ENCODE results near the gene NGF.
"Not testable (repeated sequence)": the region's sequence is repeated elsewhere in the genome, so short reads cannot be mapped to it uniquely, and the experiment has no call there.

The NGF gene

GRCh38 chr1:115337633-115338456 lies at the start of gene NGF:
Gene NGF, minus strand, starts transcription at chr1:115338249. Its CDS starts 51,454 bp downstream, at chr1:115286795.
- no peak for DNase-seq (ENCODE audit: low read depth)

GRCh38 chr1:115383455-115383854 lies 45.4 kb upstream of the NGF start:
- not testable (repeated sequence) for DNase-seq (ENCODE audit: low read depth)

GRCh38 chr1:115379943-115380342 lies 41.9 kb upstream of the NGF start:
- no peak for DNase-seq (ENCODE audit: low read depth)

GRCh38 chr1:115377411-115377810 lies 39.4 kb upstream of the NGF start:
- no peak for DNase-seq (ENCODE audit: low read depth)

- DNase-seq (ENCODE audit: low read depth) = no peak
Measured at GRCh38 chr1:115374598-115374997, 36.5 kb upstream of the NGF start.

GRCh38 chr1:115373305-115373704 lies 35.3 kb upstream of the NGF start:
- DNase-seq (ENCODE audit: low read depth) = no peak

GRCh38 chr1:115365738-115366137 lies 27.7 kb upstream of the NGF start:
- no peak for DNase-seq (ENCODE audit: low read depth)

- DNase-seq (ENCODE audit: low read depth) = no peak
Measured at GRCh38 chr1:115364780-115365155, 26.7 kb upstream of the NGF start.

- no peak for DNase-seq (ENCODE audit: low read depth)
Measured at GRCh38 chr1:115364046-115364779, 26.2 kb upstream of the NGF start.

GRCh38 chr1:115363171-115363570 lies 25.1 kb upstream of the NGF start:
- DNase-seq (ENCODE audit: low read depth) = no peak

- not testable (repeated sequence) for DNase-seq (ENCODE audit: low read depth)
Measured at GRCh38 chr1:115360505-115361129, 22.6 kb upstream of the NGF start.

GRCh38 chr1:115359787-115360452 lies 21.9 kb upstream of the NGF start:
- DNase-seq (ENCODE audit: low read depth) = not testable (repeated sequence)

- no peak for DNase-seq (ENCODE audit: low read depth)
Measured at GRCh38 chr1:115356356-115356755, 18.3 kb upstream of the NGF start.

GRCh38 chr1:115355069-115355468 lies 17.0 kb upstream of the NGF start:
- DNase-seq (ENCODE audit: low read depth) = no peak

- no peak for DNase-seq (ENCODE audit: low read depth)
Measured at GRCh38 chr1:115351143-115351542, 13.1 kb upstream of the NGF start.

- no peak for DNase-seq (ENCODE audit: low read depth)
Measured at GRCh38 chr1:115348636-115349035, 10.6 kb upstream of the NGF start.

- no peak for DNase-seq (ENCODE audit: low read depth)
Measured at GRCh38 chr1:115347282-115347681, 9.2 kb upstream of the NGF start.

- DNase-seq (ENCODE audit: low read depth) = no peak
Measured at GRCh38 chr1:115343200-115343737, 5.2 kb upstream of the NGF start.

GRCh38 chr1:115341948-115342347 lies 3.9 kb upstream of the NGF start:
- no peak for DNase-seq (ENCODE audit: low read depth)

GRCh38 chr1:115340879-115341278 lies 2.8 kb upstream of the NGF start:
- no peak for DNase-seq (ENCODE audit: low read depth)

- DNase-seq (ENCODE audit: low read depth) = no peak
Measured at GRCh38 chr1:115338457-115338820, 390 bp upstream of the NGF start.

GRCh38 chr1:115337276-115337632 lies 795 bp downstream of the NGF start:
- no peak for DNase-seq (ENCODE audit: low read depth)

Data from activated T-cell treated with anti-CD3 and anti-CD28 coated beads for 24 hours (primary cell).